H1 (cell line): ENCODE measurements around the gene LIN37. TPM values are rescaled to one million over a fixed set of nuclear protein-coding genes. Genes with fewer than 3 reads are reported as not detected.

Experiments
- TBP ChIP-seq: IDR thresholded peaks from 2 replicates; pipeline ENCODE4 v1.6.1; 2011; ENCODE audit warnings: low read depth, low read length, improper control_type of control experiment
- polyA plus RNA-seq, 7 experiments: library from polyadenylated mRNA; depleted of rRNA in 3 of 7; stranded (reverse) in 5 of 7; unstranded in 2 of 7; fragments of >200 nt in 5 of 7; fragments of 200-250 nt in 2 of 7; gene quantifications; 1 replicate in 5 of 7; 2 replicates in 1 of 7; 4 replicates in 1 of 7; pipeline versions ENCODE4 v1.2.1 to v1.2.3, GENCODE V29; 2011 to 2013; ENCODE audit warnings: missing spikeins in 2 of 7, mixed read lengths in 2 of 7
- total RNA-seq: library from RNA; stranded (reverse); fragmentation: NEBNext Ultra II Directional; extraction: Animal tissue kit (Norgen Biotek cat#: 25700); gene quantifications from 2 replicates; pipeline ENCODE4 v1.2.1, GENCODE V29; 2021

LIN37 gene
- total and polyA plus RNA-seq, 2 of the 8 experiments (the other 6 are each of a cell fraction or from before 2014, with no cell fraction given), result 3.8 to 9.8 TPM

DNA sequence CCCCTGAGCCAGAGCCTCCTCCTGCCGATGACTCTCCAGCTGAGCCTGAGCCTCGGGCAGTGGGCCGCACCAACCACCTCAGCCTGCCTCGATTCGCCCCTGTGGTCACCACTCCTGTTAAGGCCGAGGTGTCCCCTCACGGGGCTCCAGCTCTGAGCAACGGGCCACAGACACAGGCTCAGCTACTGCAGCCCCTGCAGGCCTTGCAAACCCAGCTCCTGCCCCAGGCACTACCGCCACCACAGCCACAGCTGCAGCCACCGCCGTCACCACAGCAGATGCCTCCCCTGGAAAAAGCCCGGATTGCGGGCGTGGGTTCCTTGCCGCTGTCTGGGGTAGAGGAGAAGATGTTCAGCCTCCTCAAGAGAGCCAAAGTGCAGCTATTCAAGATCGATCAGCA is 27.0 kb upstream of the LIN37 start (continued):
- TF ChIP-seq TBP, result no peak
